ENCODE results near the gene ITGA7.

ITGA7 gene

GRCh38 chr12:55699471-55700055, 8.1 kb downstream of the ITGA7 start:
- DNase-seq (ENCODE audit: low read depth in 2 of 2) = no peak

DNA sequence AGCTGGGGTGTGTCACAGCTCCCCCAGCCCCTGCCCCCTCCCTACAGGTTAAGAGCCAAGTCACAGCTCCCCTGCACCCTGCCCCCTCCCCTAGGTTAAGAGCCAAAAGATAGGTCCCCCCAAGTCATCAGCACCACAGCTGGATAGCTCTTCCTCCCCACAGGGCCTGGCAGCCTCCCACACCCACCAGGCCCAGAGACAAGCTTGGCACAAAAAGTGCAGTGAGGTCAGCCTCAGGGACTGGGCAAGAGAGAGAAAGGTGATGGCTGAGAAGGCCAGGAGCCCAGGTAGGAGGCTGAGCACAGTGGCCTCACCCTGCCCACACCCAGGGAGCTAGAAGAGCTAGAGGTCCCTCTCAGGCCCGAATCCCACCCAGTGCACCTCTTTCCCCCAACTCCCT, 8.7 kb downstream of the ITGA7 start:
- no peak for DNase-seq (ENCODE audit: low read depth in 2 of 2)

GRCh38 chr12:55698241-55698955, 9.3 kb downstream of the ITGA7 start:
- DNase-seq (ENCODE audit: low read depth in 2 of 2) = no peak

DNA sequence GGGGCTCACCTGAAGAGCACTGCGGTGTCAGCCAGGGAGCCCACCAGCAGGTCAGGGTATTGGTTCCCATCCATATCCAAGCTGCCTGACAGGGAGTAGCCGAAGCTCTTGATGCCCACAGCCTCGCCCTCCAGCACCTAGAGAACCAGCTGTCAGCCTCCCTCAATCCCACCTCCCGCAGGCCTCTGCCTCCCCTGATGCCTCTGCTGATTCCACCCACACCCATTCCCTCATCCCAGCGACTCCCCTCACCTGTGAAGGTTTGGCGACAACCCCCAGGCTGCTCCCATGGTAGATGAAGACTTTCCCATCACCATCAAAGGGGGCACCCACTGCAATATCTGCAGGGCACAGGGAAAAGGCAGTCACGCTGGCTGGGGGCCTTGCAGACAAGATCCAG, 10.0 kb downstream of the ITGA7 start:
- no peak for DNase-seq (ENCODE audit: low read depth in 2 of 2)

DNA sequence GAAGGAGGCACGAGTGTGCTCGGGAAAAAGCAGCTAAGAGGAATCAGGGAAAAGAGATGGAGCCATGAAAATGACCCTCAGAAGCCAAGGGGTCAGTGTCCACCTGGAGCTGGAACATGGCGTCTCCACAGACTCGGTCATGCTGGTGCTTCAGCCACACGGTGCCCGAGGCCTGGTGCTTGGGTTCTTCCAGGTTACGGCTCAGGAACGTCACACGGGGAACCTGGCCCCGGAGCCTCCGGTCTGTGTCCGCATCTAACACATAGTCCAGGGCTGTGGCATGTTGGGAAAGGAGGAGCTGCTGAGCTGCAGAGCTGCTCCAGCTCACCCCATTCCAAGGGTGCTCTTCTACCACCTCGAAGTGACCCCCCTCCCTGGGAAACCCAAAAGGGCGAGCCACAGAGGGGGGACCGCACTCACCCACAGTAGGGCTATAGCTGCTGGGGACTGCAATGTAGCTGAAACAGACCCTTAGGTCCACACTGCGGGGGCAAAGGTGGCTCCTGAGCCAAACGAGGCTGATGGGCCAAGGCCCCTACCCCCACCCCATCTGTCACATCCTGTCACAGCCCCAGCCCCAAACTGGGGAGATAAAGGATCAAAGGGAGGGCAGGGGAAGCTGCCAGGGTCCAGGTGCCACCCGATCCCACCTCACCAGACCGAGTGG, 10.8 kb downstream of the ITGA7 start:
- no peak for DNase-seq (ENCODE audit: low read depth in 2 of 2)

GRCh38 chr12:55696141-55696540, 11.6 kb downstream of the ITGA7 start:
- DNase-seq (ENCODE audit: low read depth in 2 of 2) = no peak

GRCh38 chr12:55695349-55695748, 12.4 kb downstream of the ITGA7 start:
- no peak for DNase-seq (ENCODE audit: low read depth in 2 of 2)

GRCh38 chr12:55694651-55695050, 13.1 kb downstream of the ITGA7 start:
- no peak for DNase-seq (ENCODE audit: low read depth in 2 of 2)

- DNase-seq (ENCODE audit: low read depth in 2 of 2) = no peak
Observed at GRCh38 chr12:55694188-55694515, 13.6 kb downstream of the ITGA7 start.

DNA sequence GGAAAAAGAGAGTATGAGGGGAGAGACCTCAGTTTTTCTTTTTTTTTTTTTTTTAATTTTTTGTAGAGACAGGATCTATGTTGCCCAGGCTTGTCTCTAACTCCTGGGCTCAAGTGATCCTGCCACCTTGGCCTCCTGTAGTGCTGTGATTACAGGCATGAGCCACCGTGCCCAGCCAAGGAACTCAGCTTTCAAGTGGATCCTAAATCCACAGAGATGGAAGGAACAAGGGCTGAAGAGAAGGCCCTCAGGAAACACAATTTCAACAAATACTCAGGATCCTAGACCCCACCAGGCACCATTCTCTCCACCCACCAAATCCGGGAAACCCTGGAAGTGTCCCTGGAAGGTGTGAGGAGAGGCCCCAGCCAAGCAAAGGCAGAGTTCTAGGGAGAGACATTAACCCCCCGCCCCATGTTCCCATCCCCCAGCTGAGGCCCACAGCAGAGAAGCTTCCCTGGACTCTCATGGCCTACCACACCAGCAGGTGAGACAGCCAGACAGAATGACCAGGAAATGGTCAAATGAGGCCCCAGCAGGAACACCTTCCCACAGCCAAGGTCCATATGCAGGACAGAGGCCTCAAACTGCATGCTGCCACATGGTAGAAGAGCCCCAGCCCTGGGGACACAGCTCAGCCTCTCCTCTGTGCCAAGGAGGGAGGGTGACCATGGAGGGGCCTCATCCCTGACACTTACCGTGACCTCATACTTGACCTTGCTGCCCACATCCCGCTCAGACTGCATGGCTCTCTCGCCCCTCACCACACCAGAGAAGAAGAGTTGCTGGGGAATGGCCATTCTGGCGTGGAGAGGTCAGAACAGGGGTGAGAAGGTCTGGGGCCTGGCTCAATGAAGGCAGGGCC, 14.1 kb downstream of the ITGA7 start:
- no peak for DNase-seq (ENCODE audit: low read depth in 2 of 2)

GRCh38 chr12:55692631-55693322, 14.9 kb downstream of the ITGA7 start:
- DNase-seq (ENCODE audit: low read depth in 2 of 2) = no peak

- no peak for DNase-seq (ENCODE audit: low read depth in 2 of 2)
Observed at GRCh38 chr12:55688716-55689655, 18.7 kb downstream of the ITGA7 start.

DNA sequence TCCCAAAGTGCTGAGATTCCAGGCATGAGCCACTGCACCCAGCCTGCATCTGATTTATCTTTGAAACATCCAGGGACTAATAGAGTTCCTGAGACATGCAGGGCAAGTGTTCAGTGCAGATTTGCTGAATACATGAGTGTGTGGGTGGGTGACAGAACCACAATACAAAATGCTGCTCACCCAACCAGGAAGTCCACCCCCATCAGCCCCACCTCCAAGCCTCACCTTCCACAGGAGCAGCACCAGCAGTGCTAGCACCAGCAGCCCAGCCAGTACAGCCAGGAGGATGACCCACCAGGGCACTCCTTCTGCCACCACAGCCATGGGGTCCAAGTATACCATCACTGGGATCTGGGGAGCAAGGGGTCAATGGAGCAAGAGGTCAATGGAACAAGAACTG, 20.0 kb downstream of the ITGA7 start:
- DNase-seq (ENCODE audit: low read depth in 2 of 2) = no peak

- DNase-seq (ENCODE audit: low read depth in 2 of 2) = no peak
Observed at GRCh38 chr12:55686366-55687010, 21.2 kb downstream of the ITGA7 start.

DNA sequence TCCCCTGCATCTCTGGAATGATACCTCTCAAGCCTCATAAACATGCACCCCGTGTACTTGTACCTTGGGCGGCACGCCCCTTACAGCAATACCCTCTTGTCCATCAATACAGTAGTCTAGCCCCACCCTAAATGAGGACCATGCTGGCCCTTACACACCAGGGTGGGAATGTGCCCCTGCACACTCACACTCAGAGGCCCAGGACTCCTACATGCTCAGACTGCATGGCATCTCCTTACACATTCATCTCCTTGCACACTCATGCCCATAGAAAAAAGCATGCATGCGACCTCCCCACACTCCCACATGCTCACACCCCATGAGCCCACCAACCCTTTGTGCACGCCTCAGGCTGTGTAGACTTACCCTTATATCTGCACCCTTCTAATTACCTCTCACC, 22.0 kb downstream of the ITGA7 start:
- no peak for DNase-seq (ENCODE audit: low read depth in 2 of 2)

GRCh38 chr12:55684761-55685370, 22.8 kb downstream of the ITGA7 start:
- DNase-seq (ENCODE audit: low read depth in 2 of 2) = no peak

DNA sequence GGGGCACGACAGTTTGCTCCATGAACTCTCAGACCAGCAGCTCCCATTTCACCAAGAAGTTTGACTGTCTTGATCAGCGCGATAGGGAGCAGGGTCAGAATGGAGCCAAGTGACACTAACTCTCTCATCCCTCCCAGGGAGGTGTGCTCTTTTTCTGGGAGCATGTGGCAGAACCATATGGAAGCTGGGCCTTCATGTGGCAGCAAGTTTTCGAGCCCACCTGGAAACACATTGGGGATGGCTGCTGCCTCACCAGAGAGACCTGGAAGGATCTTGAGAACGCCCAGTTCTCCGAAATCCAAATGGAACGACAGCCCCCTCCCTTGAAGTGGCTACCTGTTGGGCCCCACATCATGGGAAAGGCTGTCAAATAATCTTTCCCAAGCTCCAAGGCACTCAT, 24.0 kb downstream of the ITGA7 start:
- no peak for DNase-seq (ENCODE audit: low read depth in 2 of 2)

DNA sequence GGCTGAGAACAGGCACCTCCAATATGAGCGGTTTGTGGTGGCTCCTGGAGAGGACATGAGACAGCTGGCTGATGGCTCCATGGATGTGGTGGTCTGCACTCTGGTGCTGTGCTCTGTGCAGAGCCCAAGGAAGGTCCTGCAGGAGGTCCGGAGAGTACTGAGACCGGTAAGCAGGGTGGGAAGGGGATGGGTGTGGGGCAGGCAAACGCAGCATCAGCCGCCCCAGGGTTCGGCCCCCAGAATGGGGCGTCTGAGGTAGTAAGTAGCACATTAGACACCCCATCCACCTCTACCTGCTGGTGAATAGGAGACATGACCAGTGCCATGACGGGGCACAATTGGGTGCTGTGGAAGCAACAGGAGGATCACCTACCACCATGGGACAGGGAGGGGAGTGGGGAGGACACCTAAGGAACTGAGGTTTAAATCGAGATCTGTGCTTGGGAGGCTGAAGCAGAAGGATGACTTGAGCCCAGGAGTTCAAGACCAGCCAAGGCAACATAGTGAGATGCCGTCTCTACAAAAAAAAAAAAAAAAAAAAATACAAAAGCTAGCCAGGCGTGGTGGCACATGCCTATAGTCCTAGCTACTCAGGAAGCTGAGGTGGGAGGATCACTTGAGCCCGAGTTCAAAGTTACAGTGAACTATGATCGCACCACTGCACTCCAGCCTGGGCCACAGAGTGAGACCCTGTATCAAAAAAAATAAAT, 25.5 kb downstream of the ITGA7 start:
- DNase-seq (ENCODE audit: low read depth in 2 of 2) = no peak

Measured in stimulated activated CD4-positive, alpha-beta T cell treated with anti-CD3 and anti-CD28 coated beads, Interleukin-1b, Interleukin-23, amount 100 ng/mL, for 4 hours (primary cell).